A673 (cell line): ENCODE results near the gene CIC. TPM values are rescaled to one million over a fixed set of nuclear protein-coding genes. Genes with fewer than 3 reads are reported as not detected.

Source experiments
- BruUV-seq: library from RNA; stranded (reverse); fragments of 400-500 nt; replicated peaks from 2 replicates; lab custom pipeline; 2021; lab: Mats Ljungman, UMichigan
- CTCF ChIA-PET: fragments of 300-600 bp; sonication (Branson Sonifier 250); formaldehyde crosslinking; loops from one replicate; lab custom pipeline; 2022; ENCODE audit warnings: antibody characterized with exemption; lab: Charles Lee
- POLR2A ChIA-PET: fragments of 300-600 bp; sonication (Branson Sonifier 250); formaldehyde crosslinking; loops from one replicate; lab custom pipeline; 2022; ENCODE audit warnings: antibody characterized with exemption; ENCODE audit not compliant: low non-redundant PET; lab: Charles Lee
- DNase-seq: peaks from one replicate; pipeline ENCODE4 v3.0.0-alpha.2; 2015; ENCODE audit warnings: low spot score
- H3K27ac ChIP-seq: fragments of 200-600 bp; sonication (generic); 2 replicates; pipeline ENCODE4 v1.5.1; 2016; ENCODE audit warnings: mixed run types, low read depth, mild to moderate bottlenecking, mixed read lengths, antibody characterized with exemption, low read length; ENCODE audit not compliant: poor library complexity, severe bottlenecking
- H3K27me3 ChIP-seq: fragments of 200-600 bp; sonication (generic); replicated peaks from 2 replicates; pipeline ENCODE4 v1.6.1; 2017; ENCODE audit warnings: mixed run types, low read depth, mild to moderate bottlenecking, mixed read lengths, antibody characterized with exemption, low read length; ENCODE audit not compliant: insufficient read depth, poor library complexity
- H3K36me3 ChIP-seq: fragments of 200-600 bp; sonication (generic); 2 replicates; pipeline ENCODE4 v1.6.1; 2016; ENCODE audit warnings: mixed run types, mild to moderate bottlenecking, mixed read lengths, antibody characterized with exemption, low read length; ENCODE audit not compliant: insufficient read depth, poor library complexity, severe bottlenecking
- H3K4me1 ChIP-seq: fragments of 200-600 bp; sonication (generic); 2 replicates; pipeline ENCODE4 v1.6.1; 2017; ENCODE audit warnings: mixed run types, mild to moderate bottlenecking, mixed read lengths, antibody characterized with exemption, low read length; ENCODE audit not compliant: insufficient read depth, poor library complexity, severe bottlenecking
- H3K4me3 ChIP-seq: fragments of 200-600 bp; sonication (generic); 2 replicates; pipeline ENCODE4 v1.5.1; 2016; ENCODE audit warnings: low read depth, mixed run types, mild to moderate bottlenecking, mixed read lengths, low read length; ENCODE audit not compliant: poor library complexity, severe bottlenecking
- H3K9me3 ChIP-seq: fragments of 200-600 bp; sonication (generic); 2 replicates; pipeline ENCODE4 v1.6.1; 2016; ENCODE audit warnings: mixed run types, low read depth, mild to moderate bottlenecking, mixed read lengths, antibody characterized with exemption, low read length; ENCODE audit not compliant: poor library complexity, severe bottlenecking
- EZH2 ChIP-seq: fragments of 200-600 bp; sonication (generic); IDR thresholded peaks from 2 replicates; pipeline ENCODE4 v1.6.1; 2017; ENCODE audit warnings: borderline replicate concordance, low read depth, mild to moderate bottlenecking, mixed read lengths, antibody characterized with exemption, low read length; ENCODE audit not compliant: poor library complexity, severe bottlenecking
- intact Hi-C: fragments of 100-400 bp; cut with micrococcal nuclease; formaldehyde crosslinking; loops from one replicate; pipeline ENCODE4 v1.10.0; 2022; ENCODE audit not compliant: unreplicated experiment
- total RNA-seq: library from RNA; stranded (reverse); gene quantifications from 2 replicates; pipeline ENCODE4 v1.2.3, GENCODE V29; 2021
- TF ChIP-seq, protein P1 (sequence below): fragments of 300-800, 200-600 bp; sonication (generic); conservative IDR thresholded peaks from 2 replicates; pipeline ENCODE4 v1.5.1; 2017; ENCODE audit warnings: low read depth, mild to moderate bottlenecking, antibody characterized with exemption, low read length, moderate library complexity, mixed read lengths

CIC gene
- total RNA-seq, 1 experiment from 2014 or later, result 80.3 TPM

DNA sequence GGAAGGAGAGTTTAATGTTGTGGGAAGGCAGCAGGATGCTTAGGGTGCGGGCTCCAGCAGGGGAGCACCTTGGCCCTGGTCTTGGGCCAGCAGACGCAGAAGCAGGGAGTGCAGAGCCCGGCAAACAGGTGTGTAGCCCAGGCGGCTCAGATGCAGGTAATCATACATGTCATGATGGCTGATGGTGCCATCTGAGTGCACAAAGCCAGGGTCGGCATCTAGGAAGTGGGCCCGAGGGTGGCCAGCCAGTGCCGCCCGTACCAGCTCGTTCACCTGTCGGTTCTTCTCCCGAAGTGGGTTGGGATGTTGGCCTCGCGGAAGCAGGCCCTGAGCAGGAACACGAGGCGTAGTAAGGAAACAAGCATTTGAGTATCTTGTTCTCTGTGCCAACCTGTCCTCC lies 28.0 kb downstream of the CIC start:
- no peak for TF ChIP-seq EZH2
- TF ChIP-seq, protein P1, sequence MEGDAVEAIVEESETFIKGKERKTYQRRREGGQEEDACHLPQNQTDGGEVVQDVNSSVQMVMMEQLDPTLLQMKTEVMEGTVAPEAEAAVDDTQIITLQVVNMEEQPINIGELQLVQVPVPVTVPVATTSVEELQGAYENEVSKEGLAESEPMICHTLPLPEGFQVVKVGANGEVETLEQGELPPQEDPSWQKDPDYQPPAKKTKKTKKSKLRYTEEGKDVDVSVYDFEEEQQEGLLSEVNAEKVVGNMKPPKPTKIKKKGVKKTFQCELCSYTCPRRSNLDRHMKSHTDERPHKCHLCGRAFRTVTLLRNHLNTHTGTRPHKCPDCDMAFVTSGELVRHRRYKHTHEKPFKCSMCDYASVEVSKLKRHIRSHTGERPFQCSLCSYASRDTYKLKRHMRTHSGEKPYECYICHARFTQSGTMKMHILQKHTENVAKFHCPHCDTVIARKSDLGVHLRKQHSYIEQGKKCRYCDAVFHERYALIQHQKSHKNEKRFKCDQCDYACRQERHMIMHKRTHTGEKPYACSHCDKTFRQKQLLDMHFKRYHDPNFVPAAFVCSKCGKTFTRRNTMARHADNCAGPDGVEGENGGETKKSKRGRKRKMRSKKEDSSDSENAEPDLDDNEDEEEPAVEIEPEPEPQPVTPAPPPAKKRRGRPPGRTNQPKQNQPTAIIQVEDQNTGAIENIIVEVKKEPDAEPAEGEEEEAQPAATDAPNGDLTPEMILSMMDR, result no peak
- ChIA-PET CTCF (no interaction called here), POLR2A (no interaction called here)
- no peak for DNase-seq
- Histone ChIP-seq H3K27ac (no peak overlapping the region), H3K9me3 (no peaks in the 10 kb centered on the region), H3K27me3 (no peaks in the 10 kb centered on the region), H3K36me3 (peaks cover 59% of the 10 kb centered on the region), H3K4me1 (peaks cover 6% of the 10 kb centered on the region), H3K4me3 (no peak overlapping the region)
- intact Hi-C loops, result no loop called here
- BruUV-seq, result no TSS peak

DNA sequence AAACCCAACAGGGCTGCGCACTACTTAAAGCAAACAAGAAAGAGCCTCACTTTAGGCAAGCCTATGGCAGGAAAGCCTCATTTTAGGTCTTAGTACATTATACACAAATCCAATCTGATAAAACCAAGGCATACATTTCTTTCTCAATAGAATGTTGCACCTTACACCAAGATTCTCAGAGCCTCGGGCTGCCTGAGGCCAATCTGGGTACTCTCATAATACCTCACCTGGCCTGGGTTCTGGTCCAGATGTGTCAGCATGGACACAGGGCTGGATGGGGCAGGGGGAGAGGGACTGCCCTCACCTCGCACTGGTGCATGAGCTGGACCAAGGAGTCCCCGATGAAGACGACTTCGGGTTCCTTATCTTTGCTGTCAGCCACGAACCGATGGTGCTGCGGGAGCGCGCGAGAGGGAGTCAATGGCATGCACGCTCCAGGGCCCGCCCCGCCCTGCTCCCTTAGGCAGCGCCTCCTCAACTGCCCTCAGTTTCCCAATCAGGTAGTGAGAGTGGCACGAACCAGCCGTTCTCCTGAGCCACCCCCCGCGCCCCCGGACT lies 32.7 kb downstream of the CIC start, which contains the start of gene PRR19:
TSS of gene PRR19 (plus strand) at position 487 of the 558 bp plus-strand sequence. CDS start 7,453 bp downstream, outside the sequence.
- Histone ChIP-seq H3K27ac (peak within 1 kb of the TSS; percentile 80), H3K4me3 (peak within 1 kb of the TSS; percentile 88), H3K4me1 (peaks cover 15% of the 10 kb centered on the region), H3K36me3 (peaks cover 13% of the 10 kb centered on the region), H3K27me3 (no peaks in the 10 kb centered on the region), H3K9me3 (no peaks in the 10 kb centered on the region)
- POLR2A ChIA-PET, result interaction anchor here (0.7 kb wide), 1 partner anchor 75 kb away, joined by 14 read pairs; no protein-coding TSS in a partner anchor
- no peak for TF ChIP-seq EZH2
- TF ChIP-seq, protein P1, result no peak
- DNase-seq, result peak; percentile 49
- CTCF ChIA-PET, result no interaction called here
- BruUV-seq, result TSS peak; percentile 56
- intact Hi-C loops, result no loop called here

DNA sequence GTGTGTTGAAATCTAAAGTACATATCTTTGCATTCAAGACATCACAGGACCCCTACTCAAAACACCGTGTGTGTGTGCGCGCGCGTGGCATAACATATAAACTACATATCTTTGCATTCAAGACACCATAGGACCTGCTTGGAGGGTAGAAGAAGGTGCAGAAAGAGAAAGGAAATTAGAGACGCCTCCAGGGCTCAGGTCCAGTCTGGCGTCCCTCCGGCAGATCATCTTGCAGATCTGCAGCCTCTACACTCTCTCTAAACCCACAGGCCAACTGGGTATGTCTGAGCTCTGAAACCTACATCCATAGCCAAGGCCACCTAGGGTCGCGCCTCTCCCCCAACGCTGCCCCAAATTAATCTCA lies 34.0 kb downstream of the CIC start:
- Histone ChIP-seq H3K36me3 (peaks cover 8% of the 10 kb centered on the region), H3K9me3 (no peaks in the 10 kb centered on the region), H3K4me3 (peak overlapping the region; percentile 88), H3K27ac (peak overlapping the region; percentile 80), H3K4me1 (peaks cover 15% of the 10 kb centered on the region), H3K27me3 (no peaks in the 10 kb centered on the region)
- BruUV-seq, result no TSS peak
- no peak for TF ChIP-seq EZH2
- TF ChIP-seq, protein P1, result no peak
- intact Hi-C loops, result no loop called here
- ChIA-PET POLR2A (no interaction called here), CTCF (no interaction called here)
- DNase-seq, result no peak
